Activated T-helper 1 cell treated with anti-CD3 and anti-CD28 coated beads, Interleukin-12 subunit alpha, Interleukin-12 subunit beta, Interleukin-2, Interleukin-4 antibody, amounts not matched to agents 30 ng/mL and 10 ng/mL and 1 ng/mL, durations not matched to agents 14 hours and 24 hours and 36 hours (primary cell): ENCODE results near the gene IL10. TPM values are rescaled to one million over a fixed set of nuclear protein-coding genes. Genes with fewer than 3 reads are reported as not detected.

Source experiments
- DNase-seq: peaks from one replicate; pipeline ENCODE4 v3.0.0; 2021; ENCODE audit warnings: low spot score
- H3K27ac Mint-ChIP-seq: one replicate; pipeline ENCODE4 v1.8.0; 2021; ENCODE audit warnings: mild to moderate bottlenecking, mixed read lengths
- H3K27me3 Mint-ChIP-seq: one replicate; pipeline ENCODE4 v1.8.0; 2022; ENCODE audit warnings: mild to moderate bottlenecking, moderate library complexity, mixed read lengths; ENCODE audit not compliant: insufficient read depth
- H3K36me3 Mint-ChIP-seq: one replicate; pipeline ENCODE4 v1.8.0; 2021; ENCODE audit warnings: low read depth, mixed read lengths
- H3K4me1 Mint-ChIP-seq: one replicate; pipeline ENCODE4 v1.8.0; 2021; ENCODE audit warnings: low read depth, mixed read lengths
- H3K4me3 Mint-ChIP-seq: one replicate; pipeline ENCODE4 v1.8.0; 2021; ENCODE audit warnings: mild to moderate bottlenecking, moderate library complexity, mixed read lengths
- H3K9me3 Mint-ChIP-seq: one replicate; pipeline ENCODE4 v1.8.0; 2021; ENCODE audit warnings: mixed read lengths
- intact Hi-C: fragments of 100-400 bp; cut with micrococcal nuclease; formaldehyde crosslinking; loops from one replicate; pipeline ENCODE4 v1.15.1; 2024
- total RNA-seq: library from RNA; stranded (reverse); gene quantifications from 2 replicates; pipeline ENCODE4 v1.2.3, GENCODE V29; 2022

IL10 gene
- total RNA-seq, result 4.4 and 5.0 TPM in 2 replicates

DNA sequence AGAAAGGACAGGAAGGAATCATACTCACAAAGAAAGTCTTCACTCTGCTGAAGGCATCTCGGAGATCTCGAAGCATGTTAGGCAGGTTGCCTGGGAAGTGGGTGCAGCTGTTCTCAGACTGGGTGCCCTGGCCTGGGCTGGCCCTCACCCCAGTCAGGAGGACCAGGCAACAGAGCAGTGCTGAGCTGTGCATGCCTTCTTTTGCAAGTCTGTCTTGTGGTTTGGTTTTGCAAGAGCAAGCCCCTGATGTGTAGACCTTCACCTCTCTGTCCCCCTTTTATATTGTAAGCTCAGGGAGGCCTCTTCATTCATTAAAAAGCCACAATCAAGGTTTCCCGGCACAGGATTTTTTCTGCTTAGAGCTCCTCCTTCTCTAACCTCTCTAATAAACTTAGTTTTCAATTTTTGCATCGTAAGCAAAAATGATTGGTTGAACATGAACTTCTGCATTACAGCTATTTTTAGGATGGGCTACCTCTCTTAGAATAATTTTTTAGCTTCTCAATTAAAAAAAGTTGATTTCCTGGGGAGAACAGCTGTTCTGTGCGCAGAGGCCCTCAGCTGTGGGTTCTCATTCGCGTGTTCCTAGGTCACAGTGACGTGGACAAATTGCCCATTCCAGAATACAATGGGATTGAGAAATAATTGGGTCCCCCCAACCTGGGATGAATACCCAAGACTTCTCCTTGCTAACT lies at the start of gene IL10:
TSS of gene IL10 (minus strand) at position 252 of the 695 bp plus-strand sequence. CDS start at position 193, 59 bp downstream.
- H3K27me3 Mint-ChIP-seq, result peaks cover 45% of the 10 kb centered on the region
- intact Hi-C loops, result no loop called here
- no peak within 1 kb of the TSS for H3K27ac Mint-ChIP-seq
- peaks cover 58% of the 10 kb centered on the region for H3K4me1 Mint-ChIP-seq
- H3K4me3 Mint-ChIP-seq, result no peak within 1 kb of the TSS
- DNase-seq, result no peak
- no peaks in the 10 kb centered on the region for H3K9me3 Mint-ChIP-seq
- H3K36me3 Mint-ChIP-seq, result no peaks in the 10 kb centered on the region

DNA sequence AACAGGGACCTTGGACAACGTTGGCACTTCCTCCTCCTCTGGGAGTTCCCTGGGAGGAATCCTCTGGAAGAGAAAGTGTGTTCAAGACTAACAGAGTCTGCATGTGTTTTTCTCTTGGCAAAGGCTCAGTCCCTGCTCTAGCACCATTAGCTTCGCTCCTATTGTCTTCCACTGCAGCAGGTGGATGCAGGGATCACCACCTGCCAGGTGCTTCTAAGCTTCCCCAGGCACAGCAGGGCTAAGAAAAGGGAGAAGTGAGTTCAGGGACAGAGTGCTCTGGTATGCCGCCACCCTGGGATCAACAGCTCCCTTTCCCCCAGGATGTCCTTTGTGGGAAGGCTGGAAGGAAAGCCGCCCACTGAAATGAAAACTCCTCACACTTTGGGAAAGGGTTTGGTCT lies 49.2 kb upstream of the IL10 start:
- peaks cover 27% of the 10 kb centered on the region for H3K4me1 Mint-ChIP-seq
- no peak overlapping the region for H3K27ac Mint-ChIP-seq
- H3K27me3 Mint-ChIP-seq, result peaks cover 3% of the 10 kb centered on the region
- peaks cover 3% of the 10 kb centered on the region for H3K36me3 Mint-ChIP-seq
- H3K9me3 Mint-ChIP-seq, result no peaks in the 10 kb centered on the region
- intact Hi-C loops, result no loop called here
- H3K4me3 Mint-ChIP-seq, result no peak overlapping the region
- no peak for DNase-seq

DNA sequence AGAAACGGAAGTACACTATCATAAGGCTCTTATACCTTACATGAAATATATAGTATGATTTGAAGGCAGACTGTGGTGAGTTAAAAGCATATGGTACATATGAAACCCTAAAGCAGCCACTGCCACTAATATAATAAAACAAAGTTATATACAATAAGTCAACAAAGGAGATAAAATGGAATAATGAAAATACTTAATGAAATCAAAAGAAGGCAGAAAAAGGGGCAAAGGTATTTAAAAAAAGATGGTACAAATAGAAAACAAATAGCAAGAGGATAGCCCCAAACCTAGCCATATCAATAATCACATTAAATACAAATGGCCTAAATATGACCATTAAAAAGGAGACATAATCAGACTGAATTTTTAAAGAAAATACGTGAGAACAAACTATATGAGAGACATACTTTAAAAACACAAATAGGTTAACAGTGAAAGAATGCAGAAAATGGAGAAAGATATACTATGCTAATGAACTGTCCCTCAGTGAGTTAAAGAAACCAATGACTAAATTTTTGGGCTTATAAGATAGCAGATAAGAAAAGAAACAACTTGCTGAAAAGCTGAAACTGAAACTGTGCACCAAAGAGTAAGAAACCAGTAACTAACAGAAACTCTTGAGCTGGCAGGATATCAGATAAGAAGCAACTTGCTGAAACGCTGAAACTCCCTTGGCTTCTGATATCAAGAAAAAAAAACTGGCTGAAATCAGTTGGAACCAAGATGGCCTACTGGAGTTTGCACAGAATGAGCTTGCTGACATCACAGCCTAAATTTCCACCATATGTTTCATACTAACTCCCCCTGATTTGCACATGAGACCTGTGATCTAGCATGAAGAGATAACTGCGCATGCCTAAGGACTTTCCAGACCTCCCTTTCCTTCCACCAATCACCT lies 44.3 kb upstream of the IL10 start:
- peak; percentile 41 for DNase-seq
- H3K27me3 Mint-ChIP-seq, result no peaks in the 10 kb centered on the region
- peaks cover 43% of the 10 kb centered on the region for H3K4me1 Mint-ChIP-seq
- peaks cover 27% of the 10 kb centered on the region for H3K9me3 Mint-ChIP-seq
- H3K27ac Mint-ChIP-seq, result peak overlapping the region; percentile 88
- intact Hi-C loops, result loop anchor here (1.0 to 2.0 kb wide), 6 partner anchors 12 to 684 kb away; partner anchors contain the start of genes EIF2D and IL24
- peak overlapping the region; percentile 47 for H3K4me3 Mint-ChIP-seq
- peaks cover 16% of the 10 kb centered on the region for H3K36me3 Mint-ChIP-seq

DNA sequence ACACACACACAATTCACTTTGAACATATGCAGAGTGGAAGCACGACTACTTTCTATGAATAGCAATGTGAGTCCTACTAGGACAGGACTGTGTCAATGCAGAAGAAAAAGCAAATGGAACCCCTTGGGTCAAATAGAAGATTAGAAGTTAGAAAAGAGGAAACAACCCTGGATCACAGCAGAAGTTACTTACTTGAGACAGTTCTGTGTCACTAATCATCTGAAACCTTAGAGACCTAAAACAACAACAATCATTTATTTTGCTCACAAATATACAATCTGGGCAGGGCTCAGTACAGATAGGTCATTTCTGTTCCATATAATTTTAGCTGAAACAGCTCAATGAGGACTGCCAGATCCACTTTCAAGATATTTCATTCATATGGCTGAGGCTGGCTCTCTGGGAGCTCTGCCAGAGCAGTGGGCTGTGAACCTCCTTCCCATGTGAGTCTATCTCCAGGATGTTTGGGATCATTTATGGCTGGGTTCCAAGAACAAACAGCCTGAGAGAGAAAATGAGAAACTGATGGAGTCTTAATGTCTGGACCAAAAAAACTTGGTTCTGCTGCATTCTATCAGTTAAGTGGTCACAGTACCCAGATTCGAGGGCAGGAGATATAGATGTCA lies 42.5 kb upstream of the IL10 start:
- Mint-ChIP-seq H3K4me1 (peaks cover 44% of the 10 kb centered on the region), H3K27ac (no peak overlapping the region), H3K9me3 (peaks cover 27% of the 10 kb centered on the region), H3K36me3 (peaks cover 16% of the 10 kb centered on the region), H3K27me3 (no peaks in the 10 kb centered on the region), H3K4me3 (no peak overlapping the region)
- no peak for DNase-seq
- intact Hi-C loops, result no loop called here

DNA sequence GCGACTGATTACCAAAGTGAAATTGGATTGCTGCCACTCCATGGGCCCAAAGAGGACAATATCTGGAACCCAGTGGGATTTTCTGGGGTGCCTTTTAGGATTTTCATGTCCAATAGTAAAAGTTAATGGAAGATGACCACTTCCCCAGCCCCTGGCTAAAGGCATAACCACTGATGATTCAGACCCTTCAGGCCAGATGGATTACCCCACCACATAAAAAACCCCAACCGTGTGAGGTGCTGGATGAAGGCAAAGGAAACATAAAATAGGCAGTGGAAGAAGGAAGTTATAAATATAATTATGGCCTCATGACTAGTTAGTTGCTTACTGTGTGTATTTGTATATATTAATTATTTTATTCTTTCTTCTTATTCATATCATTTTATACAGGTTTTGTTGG lies 40.2 kb upstream of the IL10 start:
- intact Hi-C loops, result no loop called here
- Mint-ChIP-seq H3K4me1 (peaks cover 54% of the 10 kb centered on the region), H3K9me3 (peaks cover 27% of the 10 kb centered on the region), H3K27me3 (peaks cover 4% of the 10 kb centered on the region), H3K27ac (no peak overlapping the region), H3K4me3 (no peak overlapping the region), H3K36me3 (peaks cover 16% of the 10 kb centered on the region)
- DNase-seq, result no peak

DNA sequence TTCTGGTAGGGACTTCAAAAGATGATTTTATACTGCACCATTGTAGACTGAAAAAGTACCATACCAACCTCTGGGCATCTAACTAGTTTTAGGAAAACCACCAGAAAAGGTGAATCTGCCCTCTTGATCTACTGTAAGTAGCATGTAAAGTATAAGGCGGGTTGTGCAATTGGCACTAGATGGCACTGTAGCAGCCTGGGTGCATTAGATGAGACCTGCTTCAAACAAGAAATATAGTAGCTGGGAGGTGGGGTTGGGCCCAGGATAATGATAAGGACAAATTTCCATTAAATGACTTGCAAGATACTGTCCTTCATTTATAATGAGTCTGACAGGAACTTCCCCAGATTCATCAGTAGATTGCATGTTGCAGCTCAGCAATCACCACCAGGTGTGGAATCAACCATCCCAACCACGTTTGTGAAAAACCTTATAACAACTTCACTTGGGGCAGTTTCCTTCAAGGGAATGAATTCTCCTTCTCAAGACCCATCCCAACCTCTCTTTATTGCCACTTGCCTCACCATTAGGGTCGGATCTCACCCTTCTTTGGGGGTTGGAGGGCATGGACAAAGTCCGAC lies 37.3 kb upstream of the IL10 start:
- peaks cover 12% of the 10 kb centered on the region for H3K36me3 Mint-ChIP-seq
- H3K4me3 Mint-ChIP-seq, result no peak overlapping the region
- H3K4me1 Mint-ChIP-seq, result peaks cover 54% of the 10 kb centered on the region
- no peak for DNase-seq
- peaks cover 13% of the 10 kb centered on the region for H3K27me3 Mint-ChIP-seq
- H3K27ac Mint-ChIP-seq, result no peak overlapping the region
- intact Hi-C loops, result loop anchor here (1.0 to 10.0 kb wide), 6 partner anchors 103 to 689 kb away; partner anchors contain the start of gene RASSF5
- peaks cover 21% of the 10 kb centered on the region for H3K9me3 Mint-ChIP-seq

DNA sequence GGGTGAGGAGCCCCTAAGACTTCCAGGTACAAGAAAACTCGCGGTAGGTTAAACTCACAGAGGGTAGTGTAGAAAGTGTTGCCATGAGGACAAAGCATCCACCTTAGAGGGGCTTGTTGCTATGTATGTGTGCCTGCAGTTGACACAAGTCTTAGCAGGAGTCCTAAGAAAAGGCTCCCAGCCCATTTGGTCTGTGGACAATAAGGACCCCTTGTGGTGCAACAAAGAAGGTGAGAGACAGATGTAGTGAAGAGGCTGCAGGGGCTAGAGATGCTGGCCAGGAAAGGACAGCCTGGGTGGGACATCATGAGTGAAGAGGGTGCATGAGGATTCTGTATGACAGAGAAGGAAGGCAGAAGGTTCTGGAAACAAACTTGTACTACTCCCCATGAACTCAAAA lies 36.3 kb upstream of the IL10 start:
- peaks cover 8% of the 10 kb centered on the region for H3K36me3 Mint-ChIP-seq
- H3K4me1 Mint-ChIP-seq, result peaks cover 57% of the 10 kb centered on the region
- H3K27ac Mint-ChIP-seq, result peak overlapping the region; percentile 15
- no peak overlapping the region for H3K4me3 Mint-ChIP-seq
- intact Hi-C loops, result loop anchor here (1.0 to 10.0 kb wide), 10 partner anchors 74 to 690 kb away; partner anchors contain the start of genes DYRK3 and RASSF5
- H3K27me3 Mint-ChIP-seq, result peaks cover 13% of the 10 kb centered on the region
- DNase-seq, result peak; percentile 43
- peaks cover 15% of the 10 kb centered on the region for H3K9me3 Mint-ChIP-seq

DNA sequence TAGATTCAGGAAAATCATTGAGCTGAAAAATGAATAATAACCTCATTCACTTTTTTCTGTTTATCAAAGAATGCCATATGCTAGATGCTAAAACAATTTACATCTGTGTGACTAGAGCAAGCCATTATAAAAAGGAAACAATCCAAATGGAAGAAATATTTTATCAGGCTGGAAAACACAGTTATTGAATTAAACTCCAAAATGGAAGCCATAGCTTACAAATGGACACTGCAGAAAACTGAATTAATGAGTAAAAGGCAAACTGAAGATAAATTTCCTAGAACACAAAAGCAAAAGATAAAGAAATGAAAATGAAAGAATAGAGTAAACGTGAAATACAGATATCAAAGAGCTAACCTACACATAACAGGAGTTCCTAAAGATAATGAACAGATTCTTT lies 33.1 kb upstream of the IL10 start:
- DNase-seq, result no peak
- Mint-ChIP-seq H3K27me3 (peaks cover 29% of the 10 kb centered on the region), H3K9me3 (no peaks in the 10 kb centered on the region), H3K4me3 (no peak overlapping the region), H3K27ac (no peak overlapping the region), H3K4me1 (peaks cover 85% of the 10 kb centered on the region), H3K36me3 (peaks cover 4% of the 10 kb centered on the region)
- intact Hi-C loops, result loop anchor here (10.0 kb wide), 1 partner anchor 301 kb away; the partner anchor contains the start of gene RASSF5

DNA sequence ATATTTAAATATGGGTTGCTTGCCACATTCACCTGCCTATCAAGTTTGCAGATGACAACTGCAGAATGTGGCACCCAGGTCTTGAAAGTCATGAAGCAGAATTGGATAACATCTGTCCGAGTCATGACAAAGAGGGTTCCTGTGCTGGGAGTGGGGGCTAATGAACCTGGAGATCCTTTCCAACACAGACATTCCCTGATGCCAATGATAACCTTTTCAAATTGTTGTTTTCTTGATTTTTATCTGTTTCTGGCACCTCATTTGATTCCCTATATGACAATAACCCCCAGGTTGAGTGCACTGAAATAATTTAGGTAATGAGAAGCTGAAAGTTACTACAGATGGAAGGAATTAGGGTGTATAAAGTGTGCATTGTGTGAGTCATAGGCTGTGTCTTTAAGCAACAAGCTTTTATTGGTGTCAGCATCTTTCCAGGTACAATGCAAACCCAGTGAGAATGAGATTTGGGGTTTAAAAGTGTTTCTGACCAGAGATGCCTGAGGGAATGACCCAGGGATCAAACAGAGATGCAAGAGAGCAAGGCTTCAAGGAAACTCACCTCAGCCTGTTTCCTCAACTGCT lies 32.0 kb upstream of the IL10 start:
- peaks cover 4% of the 10 kb centered on the region for H3K36me3 Mint-ChIP-seq
- intact Hi-C loops, result loop anchor here (5.0 to 10.0 kb wide), 3 partner anchors 247 to 608 kb away; partner anchors contain the start of gene RASSF5
- no peak for DNase-seq

DNA sequence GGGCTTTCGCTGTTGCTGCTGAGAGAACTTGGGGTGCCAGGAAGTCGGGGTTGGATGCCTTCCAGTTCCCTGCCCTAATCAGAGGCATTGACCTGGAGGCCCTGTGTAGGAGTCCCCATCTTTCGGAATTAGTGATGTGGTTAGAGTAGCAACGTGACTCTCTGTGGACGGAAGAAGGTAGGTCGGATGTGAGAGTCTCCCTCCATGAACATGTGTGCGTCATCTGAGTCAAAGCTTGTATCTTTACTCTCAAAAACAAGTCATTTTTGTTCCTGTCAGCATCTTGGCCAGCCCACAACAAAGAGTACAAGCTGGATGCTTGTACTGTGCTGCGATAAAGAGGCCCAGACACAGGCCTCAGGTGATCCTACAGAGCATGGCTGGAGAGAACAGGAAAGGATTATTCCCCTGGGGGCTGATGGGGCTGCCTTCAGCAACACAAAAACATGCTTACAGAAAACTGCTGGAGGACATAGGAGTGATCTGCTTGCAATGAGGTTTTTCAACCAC lies 31.0 kb upstream of the IL10 start:
- DNase-seq, result peak; percentile 81
- peaks cover 4% of the 10 kb centered on the region for H3K36me3 Mint-ChIP-seq
- peaks cover 30% of the 10 kb centered on the region for H3K27me3 Mint-ChIP-seq
- peak overlapping the region; percentile 83 for H3K27ac Mint-ChIP-seq
- peaks cover 87% of the 10 kb centered on the region for H3K4me1 Mint-ChIP-seq
- intact Hi-C loops, result loop anchor here (1.0 to 10.0 kb wide), 12 partner anchors 9 to 1604 kb away; partner anchors contain the start of genes IL24 and RASSF5
- peak overlapping the region; percentile 20 for H3K4me3 Mint-ChIP-seq
- H3K9me3 Mint-ChIP-seq, result no peaks in the 10 kb centered on the region

More for the DNA sequence above, 32.0 kb upstream of the IL10 start:
- Mint-ChIP-seq H3K27ac (peak overlapping the region; percentile 83), H3K4me1 (peaks cover 85% of the 10 kb centered on the region), H3K27me3 (peaks cover 31% of the 10 kb centered on the region), H3K4me3 (no peak overlapping the region), H3K9me3 (no peaks in the 10 kb centered on the region)

DNA sequence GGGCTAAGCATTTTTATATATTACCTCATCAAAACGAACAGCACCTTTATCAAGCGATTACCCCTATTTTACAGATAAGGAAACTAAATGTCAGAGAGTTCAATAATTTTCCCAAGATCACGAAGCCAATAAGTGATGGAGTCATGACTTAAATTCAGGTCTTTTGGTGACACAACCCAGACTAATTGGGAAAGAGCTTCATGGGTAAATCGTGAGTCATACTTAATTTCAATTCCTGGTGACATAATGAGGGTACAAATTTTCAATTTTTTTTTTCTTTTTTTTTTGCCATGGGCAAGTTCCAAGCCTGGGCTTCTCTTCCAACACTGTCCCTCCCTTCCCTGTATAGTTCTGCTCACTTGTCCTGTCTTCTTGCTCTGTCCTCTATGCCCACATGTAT lies 30.1 kb upstream of the IL10 start:
- intact Hi-C loops, result loop anchor here (2.0 to 10.0 kb wide), 5 partner anchors 212 to 698 kb away; partner anchors contain the start of gene RASSF5
- Mint-ChIP-seq H3K27ac (peak overlapping the region; percentile 83), H3K4me3 (peak overlapping the region; percentile 41)

More for the DNA sequence above, 30.1 kb upstream of the IL10 start:
- peaks cover 91% of the 10 kb centered on the region for H3K4me1 Mint-ChIP-seq
- peaks cover 4% of the 10 kb centered on the region for H3K36me3 Mint-ChIP-seq
- H3K27me3 Mint-ChIP-seq, result peaks cover 32% of the 10 kb centered on the region
- H3K9me3 Mint-ChIP-seq, result no peaks in the 10 kb centered on the region
- DNase-seq, result no peak
